K562 (cell line): ENCODE measurements around the gene GRIK2.

Experiments used
- ARID1B ChIP-seq: fragments of 450-650 bp; IDR thresholded peaks from 2 replicates; pipeline ENCODE4 v1.6.1; 2016; ENCODE audit warnings: antibody characterized with exemption, mild to moderate bottlenecking, inconsistent platforms
- FOS ChIP-seq: IDR thresholded peaks from 3 replicates; pipeline ENCODE4 v1.6.1; 2011; ENCODE audit not compliant: insufficient read length; ENCODE audit errors: extremely low read depth
- USF1 ChIP-seq: sonication (generic); formaldehyde crosslinking; IDR thresholded peaks from 2 replicates; pipeline ENCODE4 v1.9.0; 2022; ENCODE audit warnings: mild to moderate bottlenecking, missing genetic modification reagents
- ZNF511 ChIP-seq: sonication (generic); formaldehyde crosslinking; IDR thresholded peaks from 2 replicates; pipeline ENCODE4 v1.8.0; 2022; ENCODE audit warnings: mild to moderate bottlenecking, missing genetic modification reagents

GRCh38 chr6:101770116-101770515, 376.6 kb downstream of the GRIK2 start:
- TF ChIP-seq ARID1B (no peak), ZNF511 (CRISPR knock-in tag) (no peak), USF1 (CRISPR knock-in tag) (no peak), FOS (no peak)
